Activated CD4-positive, CD25-positive, alpha-beta regulatory T cell treated with anti-CD3 and anti-CD28 coated beads, Interleukin-2, amount 50 U/mL, for 16 hours (primary cell): ENCODE results near the gene CFP.
"Not testable (repeated sequence)": the region's sequence is repeated elsewhere in the genome, so short reads cannot be mapped to it uniquely, and the experiment has no call there.

Source experiments
- DNase-seq: peaks from one replicate; pipeline ENCODE4 v3.0.0-alpha.2; 2020; ENCODE audit warnings: low read depth, low spot score

Gene CFP

GRCh38 chrX:47629419-47630200 lies at the start of gene CFP:
CFP (minus strand) TSS chrX:47629930; CDS start chrX:47629844, 86 bp downstream.
- no peak for DNase-seq

DNA sequence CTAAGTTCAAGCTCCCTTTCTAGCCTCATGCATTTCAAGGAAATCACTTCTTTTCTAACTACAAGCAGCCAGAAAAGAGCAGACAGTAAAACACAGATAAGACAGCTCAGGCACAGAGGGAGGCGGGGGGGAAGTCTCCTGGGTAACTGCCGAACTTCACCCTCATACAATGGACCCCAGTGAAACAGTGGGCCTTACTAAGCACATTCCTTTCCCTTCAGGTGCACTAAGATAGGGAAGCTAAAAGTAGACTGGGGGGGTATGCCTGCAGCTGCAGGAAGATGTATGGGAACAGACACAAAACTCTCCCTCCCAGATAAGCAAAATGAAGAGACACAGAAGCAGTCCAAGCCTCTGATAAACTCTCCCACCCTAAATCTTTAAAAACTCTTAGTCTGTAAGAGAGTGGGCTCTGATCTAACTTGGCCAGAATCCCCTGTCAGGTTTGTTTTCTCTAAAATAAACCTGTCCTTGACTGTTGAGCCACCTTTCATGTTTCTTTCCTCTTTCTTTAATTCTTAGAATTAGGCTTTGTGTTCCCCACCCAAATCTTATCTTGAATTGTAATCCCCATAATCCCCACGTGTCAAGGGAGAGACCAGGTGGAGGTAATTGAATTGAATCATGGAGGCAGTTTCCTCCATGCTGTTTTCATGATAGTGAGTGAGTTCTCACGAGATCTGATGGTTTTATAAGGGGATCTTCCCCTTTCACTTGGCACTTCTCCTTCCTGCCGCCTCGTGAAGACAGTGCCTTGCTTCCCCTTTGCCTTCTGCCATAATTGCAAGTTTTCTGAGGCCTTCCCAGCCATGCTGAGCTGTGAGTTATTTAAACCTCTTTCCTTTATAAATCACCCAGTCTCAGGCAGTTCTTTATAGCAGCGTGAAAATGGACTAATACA lies 46.5 kb upstream of the CFP start:
- DNase-seq = not testable (repeated sequence)

GRCh38 chrX:47674776-47675175 lies 45.0 kb upstream of the CFP start:
- no peak for DNase-seq

GRCh38 chrX:47665797-47666196 lies 36.1 kb upstream of the CFP start:
- DNase-seq = not testable (repeated sequence)

DNA sequence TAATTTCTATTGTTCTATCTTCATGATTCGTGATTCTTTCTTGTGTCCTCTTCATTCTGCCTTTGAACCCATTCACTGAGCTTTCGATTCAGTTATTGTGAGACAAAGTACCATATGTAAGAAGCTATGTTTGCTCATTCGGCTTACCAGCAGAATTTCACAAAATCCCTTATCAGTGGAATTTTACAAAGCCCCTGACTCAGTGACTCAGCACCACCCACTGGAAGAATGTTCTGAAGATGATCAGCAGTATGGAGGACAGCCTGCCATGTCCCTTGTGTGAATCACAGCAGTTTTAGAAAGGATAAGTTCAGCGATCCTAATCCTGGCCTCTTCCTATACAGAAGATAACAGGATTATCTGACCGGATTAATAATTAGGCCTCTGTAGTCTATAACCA lies 35.0 kb upstream of the CFP start:
- DNase-seq = no peak

GRCh38 chrX:47662144-47662657 lies 32.5 kb upstream of the CFP start:
- peak; percentile 1 for DNase-seq

DNA sequence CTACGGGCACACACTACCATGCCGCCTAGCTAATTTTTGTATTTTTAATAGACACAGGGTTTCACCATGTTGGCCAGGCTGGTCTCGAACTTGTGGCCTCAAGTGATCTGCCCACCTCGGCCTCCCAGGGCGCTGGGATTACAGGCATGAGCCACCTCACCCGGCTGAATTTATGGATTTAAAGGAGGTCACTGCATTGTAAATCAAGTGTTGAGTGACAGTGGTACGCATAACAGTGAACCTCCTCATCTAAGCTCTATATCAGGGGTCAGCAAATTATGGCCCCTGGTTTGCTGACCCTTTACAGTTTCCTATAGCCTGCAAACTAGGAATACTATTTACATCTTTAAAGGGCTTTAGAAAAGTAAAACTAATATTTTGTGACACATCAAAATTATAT lies 31.8 kb upstream of the CFP start:
- DNase-seq = no peak

DNA sequence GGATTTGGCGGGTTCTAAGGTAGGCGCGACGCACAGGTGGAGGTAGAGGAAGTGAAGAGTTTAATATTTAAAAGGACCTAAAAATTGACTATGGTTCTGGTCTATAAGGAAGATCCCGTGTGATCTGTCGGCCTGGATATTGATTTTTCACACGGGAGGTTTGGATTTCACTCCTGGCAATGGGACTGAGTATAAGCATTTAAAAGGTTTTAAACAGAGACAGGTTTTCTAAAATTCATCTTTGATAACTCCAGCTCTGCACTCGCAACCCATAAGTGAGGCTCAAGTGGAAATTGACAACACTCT lies 29.6 kb upstream of the CFP start:
- no peak for DNase-seq

DNA sequence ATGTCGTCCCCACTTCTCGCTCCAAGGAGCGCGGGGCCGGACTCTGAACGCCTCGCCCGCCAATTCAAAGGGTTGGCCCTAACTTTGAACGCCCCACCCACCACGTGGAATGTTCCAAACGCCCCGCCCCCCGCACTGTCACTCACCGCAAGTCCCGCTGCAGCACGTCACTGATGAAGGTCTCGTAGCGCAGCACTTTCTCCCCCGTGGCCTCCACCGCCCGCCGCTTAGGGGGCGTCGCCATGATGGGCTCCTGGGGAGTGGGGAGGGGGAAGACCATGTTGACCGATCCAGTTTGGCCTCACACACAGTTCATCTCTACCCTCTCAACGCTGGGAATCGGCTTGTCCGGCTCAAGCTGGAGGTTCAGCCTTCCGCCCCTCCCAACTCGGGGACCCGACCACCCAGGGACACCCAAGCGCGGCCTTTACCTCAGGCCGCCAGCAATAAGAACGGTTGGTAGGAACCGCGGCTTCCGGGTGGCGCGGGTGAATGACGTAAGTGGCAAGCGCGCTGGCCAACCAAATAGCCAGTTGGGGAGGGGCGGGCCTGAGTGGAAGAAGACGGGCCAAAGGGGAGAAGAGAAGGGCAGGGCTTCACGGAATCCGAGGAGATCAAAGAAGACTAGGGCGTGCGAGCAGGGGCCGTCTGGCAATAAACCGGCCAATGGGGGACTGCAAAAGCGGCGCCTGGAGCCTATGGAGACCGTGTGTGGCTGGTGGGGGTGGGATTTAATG lies 29.1 kb upstream of the CFP start, which contains the start of gene UXT:
UXT (minus strand) TSS at position 497 of the 737 bp plus-strand sequence; CDS start at position 244, 253 bp downstream.
- DNase-seq = peak; percentile 80

GRCh38 chrX:47658301-47658683 lies 28.6 kb upstream of the CFP start:
- DNase-seq = no peak

DNA sequence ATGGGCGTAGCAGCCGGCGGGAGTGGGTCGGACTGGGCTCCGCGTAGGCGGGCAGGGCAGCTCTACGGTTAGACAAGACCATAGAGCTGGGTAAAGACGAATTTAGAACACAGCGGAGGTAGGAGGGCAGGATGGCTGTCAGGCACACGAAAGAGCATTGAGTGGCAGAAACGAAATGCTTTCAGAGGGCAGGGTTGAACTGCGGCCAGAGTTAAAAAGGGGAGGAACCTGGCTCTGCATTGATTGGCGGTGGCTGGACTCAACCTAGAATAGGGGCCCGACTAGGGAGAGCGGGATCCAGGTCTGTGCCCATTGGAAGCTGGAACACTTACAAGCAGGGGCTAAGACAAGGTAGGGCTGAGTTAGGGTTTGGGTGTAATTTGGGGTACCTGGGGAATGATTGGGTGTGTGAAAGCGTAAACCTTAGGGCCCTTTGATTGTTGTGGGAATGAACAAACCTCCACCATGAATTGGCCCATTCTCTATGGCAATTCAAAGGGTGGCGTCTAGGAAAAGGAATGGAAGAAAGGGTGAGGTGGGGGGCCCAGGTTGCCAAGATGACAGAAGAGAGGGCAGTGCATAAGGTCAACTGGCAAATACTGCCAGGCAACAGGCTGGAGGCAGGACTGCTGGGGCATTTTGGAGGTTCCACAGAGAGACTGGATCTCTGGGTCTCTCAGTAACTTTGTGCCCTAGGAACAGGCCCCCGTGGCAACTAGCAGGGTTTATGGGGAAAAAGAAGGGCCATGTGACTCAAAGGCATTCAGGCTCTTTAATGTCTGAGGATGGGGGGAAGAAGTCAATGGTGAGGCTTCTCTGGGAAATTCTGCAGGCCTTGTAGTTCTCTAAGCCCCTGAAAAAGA lies 21.5 kb upstream of the CFP start:
- DNase-seq = no peak

DNA sequence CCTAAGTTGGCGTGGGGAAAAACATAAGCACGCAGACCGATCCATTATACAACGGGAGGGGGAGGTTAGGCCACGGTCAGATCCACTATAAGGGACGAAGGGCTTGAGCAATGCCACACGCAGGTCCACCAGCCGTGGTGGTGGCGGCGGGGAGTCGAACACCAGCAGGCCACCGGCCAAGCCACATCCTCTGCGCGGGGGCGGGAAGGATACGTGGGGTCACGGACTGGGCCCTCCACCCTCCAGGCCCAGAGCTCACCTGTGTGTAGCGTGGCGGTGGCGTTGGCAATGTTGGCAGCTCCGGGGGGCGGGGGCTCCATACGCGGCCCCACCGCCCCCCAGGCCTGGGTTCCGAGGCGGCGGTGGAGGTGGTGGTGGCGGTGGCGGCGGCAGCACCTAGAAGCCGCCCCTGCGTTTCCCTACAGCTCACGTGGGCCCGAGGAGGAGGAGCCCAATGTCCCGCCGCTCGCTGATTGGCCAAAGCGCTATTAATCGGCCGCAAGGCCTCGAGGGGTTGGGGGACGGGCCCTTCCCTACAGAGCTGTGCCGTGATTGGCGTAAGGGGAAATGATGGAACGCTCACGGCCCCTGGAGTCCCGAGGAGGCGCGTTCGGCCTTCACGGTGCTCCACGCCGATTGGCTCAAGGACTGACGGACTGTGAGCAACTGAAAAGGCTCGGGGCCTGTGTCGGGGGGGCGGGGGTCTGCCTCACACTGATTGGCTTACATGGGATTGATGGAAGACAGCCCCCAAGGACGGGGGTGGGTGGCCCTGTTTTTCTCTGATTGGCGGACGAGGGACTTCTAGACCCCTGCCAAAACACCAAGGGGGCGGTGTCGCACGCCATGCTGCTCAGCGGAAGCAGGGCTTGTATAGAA lies 20.7 kb upstream of the CFP start, which contains the start of gene ELK1:
ELK1 (minus strand) TSS at position 400 of the 879 bp plus-strand sequence. CDS start 9,122 bp downstream, outside the sequence.
- peak; percentile 79 for DNase-seq

DNA sequence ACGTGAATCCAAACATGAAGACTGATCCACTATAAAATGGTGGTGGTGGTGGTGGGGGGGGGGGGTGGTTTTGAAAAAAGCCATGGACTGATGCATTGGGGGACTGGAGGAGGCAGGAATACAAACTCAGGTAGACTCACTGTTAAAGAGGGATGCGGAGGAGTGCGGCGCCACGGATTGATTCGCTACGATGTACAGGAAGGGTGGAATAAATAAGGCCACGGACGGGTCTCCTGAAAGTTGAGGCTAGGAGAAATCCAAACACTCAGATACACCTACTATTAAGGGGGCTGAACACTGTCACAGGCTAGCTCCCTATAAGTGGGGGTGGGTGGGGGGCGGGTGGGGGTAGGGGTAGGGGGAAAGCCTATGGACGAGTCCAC lies 20.0 kb upstream of the CFP start:
- DNase-seq = no peak

GRCh38 chrX:47649271-47649670 lies 19.5 kb upstream of the CFP start:
- DNase-seq = no peak

- DNase-seq = no peak
These were observed 18.6 kb upstream of the CFP start for GRCh38 chrX:47648376-47648775.

DNA sequence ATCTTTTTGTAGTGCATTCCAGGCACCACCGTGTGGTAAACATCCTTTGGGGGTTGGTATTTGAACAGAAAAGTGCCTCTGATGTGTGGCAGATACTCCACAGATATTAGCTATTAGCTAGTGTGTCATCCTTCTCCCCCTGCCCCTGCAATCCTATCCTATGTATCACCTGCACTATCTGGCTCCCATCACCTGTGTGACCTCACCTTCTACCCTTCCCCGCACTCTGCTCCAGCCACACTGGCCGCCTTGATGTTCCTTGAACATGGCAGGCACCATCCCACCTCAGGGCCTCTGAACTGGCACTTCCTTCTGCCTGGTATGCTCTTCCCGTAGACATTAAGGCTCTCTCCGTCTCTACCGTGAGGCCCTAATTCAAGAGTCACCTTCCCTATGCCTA lies 16.9 kb upstream of the CFP start:
- DNase-seq = no peak

- DNase-seq = no peak
These were observed 15.8 kb upstream of the CFP start for GRCh38 chrX:47645530-47645929.

GRCh38 chrX:47644557-47645091 lies 14.9 kb upstream of the CFP start:
- DNase-seq = no peak

DNA sequence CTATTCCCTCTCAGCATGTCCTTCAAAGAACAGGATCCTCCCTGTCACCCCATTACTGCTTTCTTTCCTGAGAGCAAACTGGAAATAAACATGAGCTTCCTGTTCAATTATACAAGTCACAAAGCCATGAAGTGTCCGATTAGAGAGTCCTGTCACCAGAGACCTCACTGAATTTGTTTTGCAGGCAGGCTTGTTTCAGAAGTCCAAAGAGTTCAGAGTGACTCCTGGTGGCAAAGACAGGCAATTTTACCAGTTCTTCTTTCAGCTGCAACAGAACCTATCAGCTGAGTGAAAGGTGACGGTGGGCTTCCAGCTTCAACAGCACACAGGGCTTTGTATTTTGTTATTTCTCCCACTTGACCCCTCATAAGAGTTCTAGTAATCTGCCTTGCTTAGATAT lies 14.2 kb upstream of the CFP start:
- DNase-seq = no peak

DNA sequence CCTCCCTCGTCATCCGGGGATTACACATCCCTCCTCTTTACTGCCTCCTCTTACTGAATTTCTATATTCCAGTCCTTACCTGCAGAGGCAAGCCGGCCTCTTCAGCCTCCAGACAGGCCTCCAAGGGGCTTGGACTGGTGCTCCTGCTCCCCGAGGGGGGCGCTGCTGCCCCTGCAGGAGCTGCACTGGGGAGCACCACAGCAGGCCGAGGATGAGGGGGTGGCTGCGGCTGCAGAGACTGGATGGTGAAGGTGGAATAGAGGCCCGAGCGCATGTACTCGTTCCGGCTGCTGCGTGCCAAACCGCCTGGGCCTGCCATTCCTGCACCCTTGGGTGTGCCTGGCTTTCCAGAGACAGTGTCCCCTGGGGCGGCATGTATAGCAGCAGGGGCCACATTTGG lies 9.1 kb upstream of the CFP start:
- no peak for DNase-seq
